ENCODE measurements around the gene TLE1.
"Not testable (repeated sequence)": the region's sequence is repeated elsewhere in the genome, so short reads cannot be mapped to it uniquely, and the experiment has no call there.

TLE1 gene

DNA sequence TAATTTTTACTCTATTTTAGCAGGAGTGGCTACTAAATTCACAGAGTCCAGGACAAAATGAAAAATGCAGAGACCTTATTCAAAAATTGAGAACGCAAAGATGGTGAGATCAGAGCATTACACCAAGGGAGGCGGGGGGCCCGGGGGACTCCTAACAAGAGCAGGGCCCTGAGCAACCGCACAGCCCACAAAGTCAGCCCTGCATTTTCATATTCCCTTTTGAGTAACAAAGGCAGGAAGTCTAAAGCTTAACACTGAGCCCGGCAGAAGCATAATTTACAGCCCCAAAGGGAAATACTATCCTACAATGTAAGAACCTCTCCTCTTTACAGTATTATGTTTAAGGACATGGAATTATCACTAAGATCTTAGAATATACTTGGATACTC lies 69.4 kb downstream of the TLE1 start:
- DNase-seq = no peak

DNA sequence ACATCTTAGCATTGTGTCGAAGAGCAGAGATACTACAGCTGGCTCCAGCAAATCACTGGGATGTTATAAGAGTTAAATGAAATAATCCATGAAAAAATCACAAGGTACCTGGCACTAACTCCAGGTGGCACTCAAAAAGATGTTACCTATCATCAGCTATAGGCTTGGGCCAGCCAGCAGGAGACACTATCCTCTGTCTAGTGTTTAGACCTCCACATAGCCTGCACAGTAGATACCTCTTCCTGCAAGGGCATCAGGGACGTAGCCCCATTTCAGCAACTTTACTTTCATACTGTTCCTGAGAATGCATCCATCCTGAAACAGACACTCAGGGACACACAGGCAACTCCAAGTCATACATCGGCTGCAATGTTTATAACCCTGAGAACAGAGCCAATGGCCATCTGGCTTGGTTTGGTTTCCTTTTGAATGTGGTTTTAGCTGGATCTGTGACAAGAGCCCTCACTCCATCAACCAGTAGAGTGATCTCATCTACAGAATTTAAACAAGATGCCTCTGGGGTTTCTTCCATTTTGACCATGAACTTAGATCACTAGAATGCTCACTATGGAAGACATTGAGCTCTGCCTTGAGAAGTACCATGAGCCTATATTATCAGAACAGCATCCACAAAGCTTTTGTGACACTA lies 69.9 kb downstream of the TLE1 start:
- no peak for DNase-seq

DNA sequence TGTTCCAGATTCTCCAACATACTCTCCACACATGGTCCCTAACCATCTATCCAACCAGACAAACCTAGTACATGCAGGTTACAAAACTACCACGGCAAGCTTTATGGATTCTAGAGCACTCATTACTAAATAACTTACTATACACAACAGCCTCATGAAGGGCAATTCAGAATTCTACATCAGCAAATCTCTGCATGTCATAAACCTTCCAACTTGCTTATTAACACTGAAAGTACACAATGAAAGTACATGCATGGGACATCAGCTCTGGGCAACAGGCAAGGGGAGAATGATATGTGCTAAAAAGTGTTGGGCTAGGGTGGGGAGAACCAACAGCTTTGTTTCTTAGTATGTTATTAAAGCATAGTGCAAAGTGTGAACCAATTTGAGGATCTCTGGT lies 70.4 kb downstream of the TLE1 start:
- no peak for DNase-seq

DNA sequence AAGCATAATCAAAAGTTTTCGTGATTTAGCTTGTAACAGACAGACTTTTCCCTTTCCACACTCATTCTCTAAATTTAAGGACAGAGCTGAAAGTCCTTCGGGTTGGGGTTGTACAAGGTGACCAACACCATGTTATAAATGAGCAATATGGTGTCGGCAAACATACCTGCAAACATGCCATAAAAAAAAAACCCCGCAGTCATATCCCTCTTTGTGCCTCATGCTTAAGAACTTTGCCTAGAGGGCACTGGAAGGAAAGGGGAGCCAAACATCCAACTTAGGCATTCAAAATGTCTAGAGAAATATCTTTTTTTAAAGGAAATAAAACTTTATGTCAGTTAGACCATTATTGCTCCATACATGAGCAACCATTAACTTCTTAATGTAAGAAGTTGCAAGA lies 73.2 kb downstream of the TLE1 start:
- no peak for DNase-seq

DNA sequence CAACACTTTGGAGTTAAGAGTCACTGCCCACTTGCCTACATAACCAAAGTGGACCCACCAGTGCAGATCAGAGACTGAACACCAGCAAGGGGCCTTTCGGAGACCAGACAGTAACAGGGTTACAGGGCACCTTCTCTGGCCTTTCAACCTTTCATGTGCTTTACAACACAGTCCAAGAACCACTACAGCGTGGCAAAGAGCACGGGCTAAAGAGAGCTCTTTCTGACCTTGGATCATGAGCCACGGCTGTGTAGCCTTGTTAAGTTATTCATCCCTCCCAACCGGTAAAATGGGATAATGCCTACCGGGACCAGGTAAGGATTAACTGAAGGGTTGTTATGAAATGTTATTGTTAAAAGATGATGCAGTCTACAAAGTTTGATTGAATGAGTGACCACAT lies 75.0 kb downstream of the TLE1 start:
- DNase-seq = no peak

DNA sequence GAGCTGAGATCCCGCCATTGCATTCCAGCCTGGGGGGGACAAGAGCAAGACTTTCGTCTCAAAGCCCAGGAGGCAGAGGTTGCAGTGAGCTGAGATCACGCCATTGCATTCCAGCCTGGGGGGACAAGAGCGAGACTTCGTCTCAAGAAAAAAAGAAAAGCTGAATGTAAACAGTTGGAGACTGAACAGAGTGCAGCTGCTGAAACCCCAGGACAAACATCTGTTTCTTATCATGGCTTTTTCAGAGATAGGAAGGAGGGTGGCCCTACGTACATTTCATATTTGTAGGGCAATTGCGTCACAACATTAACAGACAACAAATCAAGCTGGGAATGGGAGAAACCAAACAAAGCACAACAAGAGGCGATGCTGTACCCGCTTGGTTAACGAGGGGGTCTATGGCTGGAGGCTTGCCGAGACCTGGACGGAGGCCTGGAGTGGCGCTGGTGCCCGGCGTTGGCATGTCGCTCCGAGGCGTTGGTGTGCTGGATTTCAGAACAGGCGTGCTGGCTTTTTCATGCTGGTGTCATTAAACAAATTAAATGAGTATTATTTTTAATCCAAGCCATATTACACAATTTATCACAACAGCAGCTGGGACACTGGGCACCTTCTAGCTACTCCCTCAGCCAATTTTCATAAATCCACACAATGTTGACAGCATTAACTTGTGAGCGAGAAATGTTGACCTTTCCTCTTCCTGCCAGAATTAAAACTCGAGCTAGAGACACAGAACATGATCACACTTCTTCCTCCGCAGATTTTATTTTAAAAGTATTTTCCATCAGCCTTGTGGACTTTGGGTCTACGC lies 76.1 kb downstream of the TLE1 start:
- DNase-seq = no peak

DNA sequence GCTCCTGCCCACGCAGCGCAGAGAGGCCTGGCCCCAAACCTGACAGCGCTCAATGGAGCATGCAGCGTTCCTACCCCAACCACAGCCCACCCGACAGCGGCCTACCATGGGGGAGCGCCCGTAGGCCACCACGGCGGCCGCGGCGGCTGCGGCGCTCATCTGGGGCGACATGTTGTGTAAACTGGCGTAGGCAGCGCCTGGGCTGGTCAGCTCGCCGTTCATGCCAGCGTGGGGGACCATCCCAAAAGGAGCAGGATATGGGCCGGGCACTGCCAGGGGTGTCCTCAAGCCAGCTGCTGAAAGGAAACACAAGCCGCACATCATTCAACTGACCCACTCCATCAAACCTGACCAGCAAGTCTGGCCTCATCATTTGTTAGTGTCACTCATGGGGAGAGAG lies 77.7 kb downstream of the TLE1 start:
- no peak for DNase-seq

DNA sequence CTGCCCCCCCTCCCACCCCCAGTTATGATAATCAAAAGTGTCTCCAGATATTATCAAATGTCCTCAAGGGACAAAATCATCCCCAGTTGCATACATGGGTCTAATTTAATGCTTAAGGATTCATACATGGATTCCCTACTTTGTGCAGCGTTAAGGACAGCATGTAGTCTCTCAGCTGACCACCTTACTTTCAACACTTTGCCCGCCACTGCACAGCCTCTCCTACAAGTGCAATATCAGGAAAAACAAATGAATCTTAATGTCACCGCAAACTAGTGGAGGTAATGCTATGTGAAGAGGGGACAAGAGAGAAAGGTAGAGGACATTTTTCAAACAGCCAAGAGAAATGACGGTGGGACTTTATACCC lies 78.6 kb downstream of the TLE1 start:
- DNase-seq = no peak

DNA sequence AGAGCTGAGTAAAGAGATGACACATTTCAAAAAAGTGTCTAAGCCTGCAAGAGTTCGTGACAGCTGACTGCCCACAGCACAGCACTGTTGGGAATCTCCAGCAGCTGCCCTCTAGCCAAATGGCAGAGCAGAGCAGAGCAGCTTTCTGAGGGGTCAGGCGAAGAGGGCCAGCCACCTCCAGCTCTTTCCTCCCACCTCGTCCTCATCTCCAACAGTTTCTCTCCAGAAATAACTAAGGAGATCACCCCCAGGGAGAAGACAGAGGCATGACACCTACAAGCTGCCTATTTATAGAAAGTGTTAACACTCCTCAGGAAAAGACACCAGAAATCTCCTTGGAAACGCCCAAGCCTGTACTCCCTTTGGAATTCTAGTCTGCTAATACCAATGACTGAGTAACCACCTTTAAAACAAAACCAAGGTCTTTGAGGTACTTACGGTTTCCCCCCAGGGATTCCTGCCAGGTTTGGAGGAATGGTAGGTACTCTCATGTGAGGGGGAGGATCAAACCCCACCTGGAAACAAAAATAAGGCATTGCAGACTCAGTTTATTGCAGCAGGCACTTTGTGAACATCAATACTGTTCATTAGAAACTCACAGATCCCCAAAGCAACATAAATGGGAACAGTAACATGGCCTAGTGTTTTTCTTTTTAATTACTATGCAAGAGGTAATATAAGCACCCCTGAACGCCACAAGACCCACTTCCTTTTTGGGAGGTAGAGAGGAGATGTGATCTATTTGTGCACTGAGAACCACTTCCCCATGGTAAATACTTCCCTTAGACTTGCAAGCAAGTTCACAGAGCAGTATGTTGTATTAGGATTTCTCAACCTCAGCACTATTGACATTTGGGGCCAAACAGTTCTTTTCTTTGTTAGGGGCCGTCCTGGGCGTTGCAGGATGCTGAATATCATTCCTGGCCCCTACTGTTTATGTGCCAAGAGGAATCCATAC lies 79.3 kb downstream of the TLE1 start:
- DNase-seq = peak; percentile 15

DNA sequence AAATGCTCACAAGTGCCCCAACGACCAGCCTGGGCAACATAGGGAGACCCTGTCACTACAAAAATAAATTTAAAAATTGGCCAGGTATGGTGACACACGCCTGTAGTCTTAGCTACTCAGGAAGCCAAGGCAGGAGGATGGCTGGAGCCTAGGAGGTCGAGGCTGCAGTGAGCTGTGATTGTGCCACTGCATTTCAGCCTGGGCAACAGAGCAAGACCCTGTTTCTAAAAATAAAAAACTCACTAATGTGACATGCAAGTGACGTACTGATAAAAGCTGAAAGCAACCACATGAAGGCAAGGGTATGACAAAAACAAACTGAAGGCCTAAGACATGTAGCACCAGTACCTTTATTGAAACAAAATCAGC lies 81.1 kb downstream of the TLE1 start:
- DNase-seq = no peak

DNA sequence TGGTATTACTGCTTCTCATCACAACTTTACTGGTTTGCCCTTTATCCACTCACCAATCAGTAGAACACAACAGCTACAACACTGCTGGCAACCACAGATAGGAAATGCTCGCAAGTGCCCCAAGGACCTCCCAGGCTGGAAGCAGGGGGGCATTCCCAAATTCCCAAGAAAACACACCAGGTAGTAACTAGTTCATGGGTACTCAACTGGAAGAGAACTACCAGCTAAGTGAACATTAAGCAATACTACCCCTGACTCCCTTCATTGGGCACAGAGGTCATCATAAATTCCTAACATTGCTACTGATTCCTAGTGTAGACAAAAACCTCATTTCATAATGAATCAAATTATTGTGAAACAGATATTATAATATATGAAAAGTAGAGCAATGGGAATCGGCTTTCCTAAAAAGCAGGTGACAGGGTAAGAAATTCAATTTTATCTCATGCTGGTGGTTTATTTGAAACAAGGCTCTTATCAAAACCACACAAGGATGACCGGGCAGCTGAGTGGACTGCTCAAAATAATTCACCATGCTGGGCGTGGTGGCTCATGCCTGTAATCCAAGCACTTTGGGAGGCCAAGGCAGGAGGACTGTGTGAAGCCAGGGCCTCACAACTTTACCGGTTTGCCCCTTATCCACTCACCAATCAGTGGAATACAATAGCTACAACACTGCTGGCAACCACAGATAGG lies 81.6 kb downstream of the TLE1 start:
- DNase-seq = peak; percentile 37

DNA sequence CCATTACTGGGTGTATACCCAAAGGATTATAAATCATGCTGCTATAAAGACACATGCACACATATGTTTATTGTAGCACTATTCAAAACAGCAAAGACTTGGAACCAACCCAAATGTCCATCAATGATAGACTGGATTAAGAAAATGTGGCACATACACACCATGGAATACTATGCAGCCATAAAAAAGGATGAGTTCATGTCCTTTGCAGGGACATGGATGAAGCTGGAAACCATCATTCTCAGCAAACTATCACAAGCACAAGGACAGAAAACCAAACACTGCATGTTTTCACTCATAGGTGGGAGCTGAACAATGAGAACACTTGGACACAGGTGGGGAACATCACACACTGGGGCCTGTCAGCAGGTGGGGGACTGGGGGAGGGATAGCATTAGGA lies 83.1 kb downstream of the TLE1 start:
- DNase-seq = not testable (repeated sequence)

DNA sequence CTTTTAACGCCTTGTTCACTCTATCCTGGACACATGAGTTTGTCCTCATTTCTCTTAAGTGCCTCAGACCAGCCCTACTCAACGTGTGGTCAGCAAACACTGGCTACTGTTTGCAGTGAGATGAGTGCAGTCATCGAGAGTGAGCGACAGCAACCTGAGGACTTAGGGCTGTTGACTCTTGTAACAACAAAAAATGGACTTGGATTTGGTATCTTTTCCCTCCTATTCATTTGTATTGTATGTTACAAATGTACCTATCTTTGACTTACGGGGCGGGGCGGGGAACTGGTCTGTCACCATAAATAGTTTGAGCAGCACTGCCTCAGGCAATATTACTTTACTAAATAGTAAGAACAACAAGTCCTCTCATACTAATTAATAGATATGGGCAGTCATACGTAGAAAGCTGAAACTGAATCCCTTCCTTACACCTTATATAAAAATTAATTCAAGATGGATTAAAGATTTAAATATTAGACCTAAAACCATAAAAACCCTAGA lies 84.1 kb downstream of the TLE1 start:
- no peak for DNase-seq

DNA sequence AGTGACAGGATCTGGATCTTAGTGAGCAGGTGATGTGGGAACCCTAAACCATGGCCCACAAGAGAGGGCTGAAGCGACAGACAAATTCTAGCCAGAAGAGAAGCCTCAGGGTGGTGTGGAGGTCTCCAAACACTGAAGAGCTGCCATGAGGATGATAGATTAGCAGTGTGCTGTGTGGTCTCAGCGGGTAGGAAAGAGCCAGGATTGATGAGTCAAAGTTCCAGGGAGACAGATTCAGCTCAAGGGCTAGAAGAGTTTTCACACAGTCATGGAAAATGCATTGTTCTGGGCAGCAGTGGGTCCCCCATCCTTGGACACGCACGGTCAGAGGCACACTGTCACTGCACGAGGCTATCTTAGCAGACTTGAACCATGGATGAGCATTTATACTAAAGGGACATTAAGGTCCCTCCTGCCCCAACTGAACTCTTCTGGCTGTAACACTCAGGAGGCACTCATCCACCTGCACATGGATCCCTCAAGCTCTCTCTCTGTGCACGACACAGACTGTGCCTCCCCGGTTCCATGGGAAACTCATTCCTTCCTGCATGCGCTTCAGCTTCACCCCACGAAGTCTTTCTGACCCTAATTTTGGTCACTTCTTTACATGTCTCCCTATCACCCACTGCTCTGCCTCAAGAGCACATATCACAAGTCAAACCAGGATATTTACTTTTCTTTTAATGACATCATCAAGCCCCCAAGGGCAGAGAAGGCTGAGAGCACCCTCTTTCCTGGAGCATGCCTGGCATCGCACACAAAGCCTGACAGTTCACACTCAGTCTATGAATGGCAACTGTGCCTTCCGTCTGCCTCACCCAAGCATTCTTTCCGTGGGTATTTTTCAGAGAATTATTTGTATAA lies 84.8 kb downstream of the TLE1 start:
- no peak for DNase-seq

DNA sequence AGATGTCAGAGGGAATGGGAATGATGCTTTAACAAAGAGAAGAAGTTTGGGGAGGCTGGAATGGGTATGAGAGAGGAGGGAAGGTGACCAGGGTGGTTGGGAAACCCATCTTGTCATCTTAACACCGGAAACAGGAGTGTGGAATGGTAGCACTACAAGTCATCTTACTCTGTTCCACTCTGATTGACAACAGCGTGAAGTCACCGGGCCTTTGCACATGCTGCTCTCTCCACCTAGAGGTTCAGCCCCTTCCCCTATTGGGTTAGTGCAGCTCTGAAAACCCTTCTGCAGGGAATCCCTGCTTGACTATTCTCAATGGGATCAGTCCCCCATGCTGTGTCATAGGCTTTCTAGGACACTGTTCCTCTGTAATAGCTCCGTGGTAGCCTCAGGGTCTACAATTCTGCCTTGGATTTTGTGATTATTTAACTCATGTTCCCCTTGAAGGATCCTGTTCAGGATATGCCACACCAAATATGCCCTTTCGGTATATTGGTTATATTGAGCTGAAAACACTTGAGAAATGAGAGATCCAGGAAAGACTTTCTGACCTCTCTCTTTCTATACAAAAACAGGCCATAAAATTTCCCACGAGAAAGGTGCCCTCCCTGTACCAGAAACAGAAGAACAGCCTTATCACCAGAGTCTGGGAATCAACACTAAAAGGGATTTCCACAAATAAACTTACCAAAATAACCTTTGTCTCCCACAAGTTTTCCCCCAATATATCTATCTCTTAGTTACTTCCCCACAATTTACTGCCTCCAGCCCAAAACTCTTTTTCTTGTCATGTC lies 86.3 kb downstream of the TLE1 start:
- DNase-seq = no peak

DNA sequence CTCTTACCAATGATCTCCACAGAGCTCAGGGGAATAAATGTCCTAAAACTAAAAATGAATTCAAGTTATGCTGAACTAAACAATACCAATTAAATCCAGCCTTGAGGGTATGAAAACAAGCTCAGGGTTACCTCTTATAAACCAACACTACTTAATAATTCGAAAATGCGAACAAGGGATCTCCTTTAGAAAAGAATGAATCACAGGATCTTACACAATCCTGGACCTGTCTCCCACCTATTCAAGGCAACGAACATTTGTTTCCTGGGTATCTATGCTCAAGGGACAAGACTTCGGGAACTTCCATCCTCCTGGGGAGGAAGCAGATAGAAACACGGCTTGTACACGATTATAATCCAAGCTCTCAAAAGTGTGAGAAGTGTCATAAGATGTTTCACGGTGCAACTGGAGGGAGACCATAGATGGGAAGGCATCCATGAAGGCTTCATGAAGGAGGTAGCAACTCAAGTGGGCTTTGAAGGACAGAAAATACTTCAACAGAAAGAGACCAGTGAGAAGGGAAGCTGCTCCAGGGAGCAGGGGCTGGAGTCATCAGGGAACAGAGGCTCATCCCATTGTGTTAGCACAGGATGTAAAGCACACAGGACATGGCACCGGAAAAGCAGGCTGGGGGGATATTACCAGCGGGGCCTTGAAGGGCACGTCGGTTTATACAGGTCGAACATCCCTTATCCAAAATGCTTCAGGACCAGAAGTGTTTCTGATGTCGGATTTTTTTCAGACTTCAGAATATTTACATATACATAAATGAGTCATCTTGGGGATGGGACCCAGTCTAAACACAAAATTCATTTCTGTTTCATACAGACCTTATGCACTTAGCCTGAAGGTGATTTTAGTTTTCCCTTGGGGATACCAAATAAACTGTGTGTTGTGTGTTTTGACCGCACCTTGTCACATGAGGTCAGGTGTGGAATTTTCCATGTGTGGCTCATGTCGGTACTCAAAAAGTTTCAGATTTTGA lies 87.4 kb downstream of the TLE1 start:
- DNase-seq = no peak

DNA sequence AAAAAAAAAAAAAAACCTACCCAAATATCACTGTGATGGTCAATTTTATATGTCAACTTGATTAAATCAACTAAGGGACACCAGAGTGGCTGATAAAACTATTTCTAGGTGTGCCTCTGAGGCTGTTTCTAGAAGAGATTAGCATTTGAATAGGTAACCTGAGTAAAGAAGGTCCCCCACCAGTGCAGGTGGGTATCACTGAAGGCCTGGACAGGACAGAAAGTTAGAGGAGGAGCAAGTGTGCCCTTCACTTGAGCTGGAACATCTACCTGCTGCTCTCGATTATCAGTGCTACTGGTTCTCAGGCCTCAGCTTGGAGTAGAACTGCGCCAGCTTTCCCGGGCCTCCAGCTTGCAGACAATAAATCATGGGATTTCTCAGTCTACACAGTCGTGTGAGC lies 88.7 kb downstream of the TLE1 start:
- DNase-seq = no peak

DNA sequence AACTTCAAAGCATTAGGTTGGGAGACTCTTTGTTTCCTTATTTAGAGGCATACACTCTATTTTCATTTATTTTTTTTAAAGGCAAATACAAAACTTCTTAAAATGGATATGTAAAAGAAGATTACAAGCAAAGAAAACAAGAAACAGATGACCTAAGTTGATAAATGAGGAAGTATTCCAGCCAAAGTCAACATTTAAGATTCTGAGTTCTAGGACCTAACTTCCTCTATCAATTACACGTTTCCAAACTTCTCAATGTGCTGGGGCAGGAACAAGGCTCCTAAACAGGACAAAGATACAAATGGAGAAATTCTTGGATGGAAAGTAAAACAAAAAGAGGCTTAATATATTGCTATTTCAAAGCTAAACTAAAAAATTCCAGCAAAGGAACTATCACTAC lies 89.5 kb downstream of the TLE1 start:
- DNase-seq = peak; percentile 18

DNA sequence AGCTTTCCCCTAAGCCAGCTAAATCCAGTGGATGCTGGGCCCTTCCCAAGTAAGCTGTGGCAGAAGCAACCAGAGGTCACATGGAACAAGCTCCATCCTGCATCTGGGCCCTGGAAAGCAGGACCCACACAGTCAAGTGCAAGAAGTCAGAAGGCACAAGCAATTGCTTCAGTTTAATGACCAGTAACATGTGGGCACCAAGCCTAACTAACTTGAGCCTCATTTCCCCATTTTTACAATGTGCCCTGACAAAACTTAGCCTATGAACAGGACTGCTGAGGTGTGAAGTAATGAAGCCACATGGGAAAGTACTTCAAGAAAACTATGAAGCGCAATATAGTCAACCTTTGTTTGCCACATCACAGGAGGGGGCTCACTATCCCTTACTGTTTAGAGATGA lies 90.5 kb downstream of the TLE1 start:
- DNase-seq = no peak

DNA sequence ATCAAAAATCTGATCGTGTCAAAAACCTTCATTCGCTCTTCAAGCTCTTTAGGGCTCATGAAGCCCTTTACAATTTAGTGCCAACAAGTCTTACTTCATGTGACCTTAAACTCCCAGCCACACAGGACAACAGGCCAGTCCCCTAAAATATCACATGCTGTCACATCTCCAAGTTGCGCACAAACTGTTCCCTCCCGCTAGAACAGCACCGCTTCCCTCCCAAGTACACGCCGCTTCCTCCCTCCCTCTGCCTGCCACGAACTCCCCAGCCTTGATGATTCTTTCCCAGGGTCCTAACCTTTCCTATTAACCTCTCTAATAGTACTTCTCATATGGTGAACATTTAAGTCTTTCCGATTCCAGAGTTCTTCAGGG lies 91.2 kb downstream of the TLE1 start:
- DNase-seq = no peak

Data from OCI-M1 (cell line).